NCI-H2107 treated with DMSO at 0.1 percent for 48 hours (cell line): ENCODE measurements around the gene PODNL1.
"Not testable (repeated sequence)": the region's sequence is repeated elsewhere in the genome, so short reads cannot be mapped to it uniquely, and the experiment has no call there.

Experiments used
- DNase-seq: peaks from one replicate; lab custom pipeline; 2025; ENCODE audit not compliant: unreplicated experiment; lab: John Stamatoyannopoulos, UW

Gene PODNL1

DNA sequence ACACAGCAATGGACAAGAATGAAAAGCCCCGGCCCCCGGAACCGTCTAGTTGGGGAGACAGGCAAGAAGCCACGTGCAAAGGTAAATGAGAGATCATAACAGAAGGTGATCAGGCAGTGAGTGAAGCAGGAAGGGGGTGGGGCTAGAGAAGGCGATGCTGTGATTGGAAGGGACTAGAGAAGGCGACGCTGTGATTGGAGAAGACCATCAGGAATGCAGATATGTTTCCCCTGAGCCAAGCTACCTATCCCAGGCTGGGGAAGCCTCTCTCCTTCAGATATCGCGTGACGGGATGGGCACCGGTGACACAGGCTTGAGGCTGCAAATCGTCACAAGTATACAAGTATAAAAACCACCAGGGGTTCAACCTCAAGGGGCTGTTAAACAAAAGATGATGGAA, 35.9 kb upstream of the PODNL1 start:
- DNase-seq: no peak

DNA sequence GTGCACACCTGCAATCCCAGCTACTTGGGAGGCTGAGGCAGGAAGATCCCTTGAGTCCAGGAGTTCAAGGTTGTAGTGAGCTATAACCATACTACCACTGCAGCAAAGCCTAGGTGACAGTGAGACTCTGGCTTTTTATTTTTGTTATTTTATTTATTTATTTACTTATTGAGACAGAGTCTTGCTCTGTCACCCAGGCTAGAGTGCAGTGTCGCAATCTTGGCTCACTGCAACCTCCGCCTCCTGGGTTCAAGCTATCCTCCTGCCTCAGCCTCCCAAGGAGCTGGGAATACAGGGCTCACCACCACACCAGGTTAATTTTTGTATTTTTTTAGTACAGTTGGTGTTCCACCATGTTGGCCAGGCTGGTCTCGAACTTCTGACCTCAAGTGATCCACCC, 35.3 kb upstream of the PODNL1 start:
- DNase-seq: not testable (repeated sequence)

DNA sequence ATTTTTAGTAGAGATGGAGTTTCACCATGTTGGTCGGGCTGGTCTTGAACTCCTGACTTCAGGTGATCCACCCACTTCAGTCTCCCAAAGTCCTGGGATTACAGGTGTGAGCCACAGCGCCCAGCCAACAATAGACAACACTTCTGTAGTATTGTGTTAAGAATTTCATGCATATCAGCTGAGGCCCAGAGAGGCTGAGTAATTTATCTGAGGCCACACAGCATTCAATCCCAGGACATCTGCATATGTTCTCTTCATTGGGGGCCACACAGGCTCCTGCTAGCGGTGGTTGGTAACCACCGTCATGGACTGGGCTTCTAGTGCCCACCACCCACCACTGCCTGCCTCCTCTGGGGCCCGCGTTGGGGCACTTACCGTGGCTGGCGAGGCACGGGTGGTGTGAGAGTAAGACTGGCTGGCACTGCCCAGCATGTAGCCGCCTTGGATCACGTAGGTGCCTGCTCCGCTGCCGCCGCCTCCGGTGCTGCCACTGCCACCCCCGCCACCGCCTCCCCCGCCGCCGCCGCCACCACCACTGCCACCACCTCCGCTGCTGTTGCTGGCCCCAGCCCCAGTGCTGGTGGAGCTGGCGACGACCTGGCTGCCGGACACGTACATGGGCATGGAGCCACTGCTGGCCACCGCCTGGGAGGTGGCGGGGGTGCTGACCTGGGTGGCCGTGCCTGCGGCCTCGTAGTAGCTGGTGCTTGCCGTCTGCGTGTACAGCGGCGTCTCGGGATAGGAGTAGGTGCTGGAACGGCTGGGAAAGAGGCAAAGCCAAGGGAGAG, 34.3 kb upstream of the PODNL1 start:
- DNase-seq: no peak

DNA sequence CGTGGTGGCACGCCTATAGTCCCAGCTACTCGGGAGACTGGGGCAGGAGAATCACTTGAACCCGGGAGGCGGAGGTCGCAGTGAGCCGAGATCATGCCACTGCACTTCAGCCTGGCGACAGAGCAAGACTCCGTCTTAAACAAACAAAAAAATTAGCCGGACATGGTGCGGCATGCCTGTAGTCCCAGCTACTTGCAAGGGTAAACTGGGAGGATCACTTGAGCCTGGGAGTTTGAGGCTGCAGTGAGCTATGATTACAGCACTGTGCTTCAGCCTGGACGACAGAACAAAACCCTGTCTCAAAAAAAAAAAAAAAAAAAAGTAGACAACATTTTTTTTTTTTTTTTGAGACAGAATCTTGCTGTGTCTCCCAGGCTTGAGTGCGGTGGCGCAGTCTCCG, 33.7 kb upstream of the PODNL1 start:
- DNase-seq: not testable (repeated sequence)

DNA sequence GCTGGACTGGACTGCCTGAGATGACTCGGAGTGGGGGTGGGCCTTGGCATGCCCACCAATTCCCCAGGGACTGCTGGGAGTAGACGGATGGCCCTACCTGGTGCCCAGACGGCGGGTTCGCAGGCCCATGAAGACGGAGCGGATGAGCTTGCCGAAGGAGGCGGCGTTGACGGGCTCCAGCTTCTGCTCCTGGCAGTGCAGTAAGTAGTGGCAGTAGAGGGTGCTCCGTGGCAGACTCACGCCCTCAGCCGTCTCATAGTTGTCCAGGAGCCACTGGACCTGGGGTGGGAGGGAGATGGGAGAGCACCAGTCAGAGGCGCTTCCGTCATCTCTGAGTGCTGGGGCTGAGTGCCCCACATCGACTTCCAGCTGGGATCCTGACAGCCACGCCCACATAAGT, 31.7 kb upstream of the PODNL1 start:
- no peak for DNase-seq

DNA sequence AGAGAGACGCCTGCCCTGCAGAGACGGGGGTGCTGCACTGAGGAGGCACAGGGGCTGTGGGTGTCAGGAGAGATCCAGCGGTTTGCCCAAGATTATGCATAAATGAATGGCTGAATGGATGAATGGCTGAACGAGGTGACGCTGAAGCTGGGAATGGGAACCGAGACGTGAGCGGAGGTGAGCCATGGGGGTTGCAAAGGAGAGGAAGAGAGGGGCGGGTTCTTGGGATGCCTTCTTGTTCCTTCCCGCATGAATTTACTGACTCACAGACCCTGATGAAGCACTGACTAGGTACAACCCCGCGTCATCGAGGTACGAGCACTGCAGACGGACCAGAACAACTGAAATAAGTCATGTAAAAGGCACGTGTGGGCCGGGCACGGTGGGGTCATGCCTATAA, 30.8 kb upstream of the PODNL1 start:
- DNase-seq: no peak

DNA sequence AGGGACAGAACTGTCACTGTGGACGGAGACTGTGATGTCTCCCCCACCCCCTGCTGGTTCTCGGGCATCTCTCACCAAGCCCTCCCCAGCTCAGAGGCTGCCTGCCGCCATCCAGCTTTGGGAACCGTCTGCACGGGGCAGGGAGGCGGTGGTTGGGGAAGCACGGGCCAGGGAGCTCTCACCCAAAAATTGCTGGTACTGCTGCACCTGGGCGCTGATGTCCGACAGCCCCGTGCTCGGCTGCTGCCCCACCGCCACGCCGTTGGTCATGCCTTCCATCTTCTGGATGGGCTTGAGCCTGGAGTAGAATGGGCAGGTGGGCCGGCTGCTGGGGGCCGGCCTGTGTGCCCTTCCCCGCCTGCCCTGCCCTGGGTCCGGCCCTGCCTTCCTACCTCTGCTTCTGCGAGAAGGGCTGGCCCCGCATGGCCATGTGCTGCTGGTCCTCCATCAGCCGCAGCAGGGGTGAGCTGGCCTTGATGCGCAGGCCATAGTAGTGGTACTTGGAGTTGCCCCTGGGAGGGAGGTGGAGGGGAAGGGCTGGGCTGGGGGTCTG, 30.2 kb upstream of the PODNL1 start:
- DNase-seq: no peak

DNA sequence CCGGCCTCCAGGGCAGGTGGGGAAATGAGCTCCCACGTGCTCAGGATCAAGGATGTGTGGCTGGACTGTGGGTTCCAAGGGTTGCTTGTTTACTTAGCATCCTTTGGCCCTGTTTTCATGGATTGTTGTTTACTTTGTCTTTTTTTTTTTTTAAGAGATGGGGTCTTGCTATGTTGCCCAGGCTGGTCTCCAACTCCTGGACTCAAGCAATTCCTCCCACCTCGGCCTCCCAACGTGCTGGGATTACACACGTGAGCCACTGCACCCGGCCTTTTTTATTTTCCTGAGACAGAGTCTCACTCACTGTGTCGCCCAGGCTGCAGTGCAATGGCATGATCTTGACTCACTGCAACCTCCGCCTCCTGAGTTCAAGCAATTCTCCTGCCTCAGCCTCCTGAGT, 29.0 kb upstream of the PODNL1 start:
- DNase-seq: not testable (repeated sequence)

DNA sequence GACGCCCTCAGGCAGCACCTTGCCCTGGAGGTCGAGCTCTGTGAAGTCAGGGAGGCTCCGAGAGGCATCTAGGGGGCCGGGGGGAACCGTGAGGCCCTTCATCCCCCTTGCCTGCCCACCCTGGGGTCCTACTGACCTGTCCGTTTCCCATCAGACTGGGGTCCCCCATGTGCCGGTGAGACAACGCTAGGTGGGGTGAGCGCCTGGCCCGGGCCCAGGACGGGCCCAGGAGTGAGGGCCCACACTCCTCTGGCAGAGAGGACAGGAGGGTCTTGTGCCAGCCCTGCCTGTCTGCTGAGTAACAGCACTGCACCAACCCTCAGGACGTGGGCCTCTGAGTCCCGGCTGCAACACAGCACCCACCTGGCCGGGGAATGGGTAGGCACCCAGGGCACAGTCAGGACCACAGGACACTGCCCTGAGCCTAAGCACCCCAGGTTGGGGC, 28.5 kb upstream of the PODNL1 start:
- DNase-seq: no peak

DNA sequence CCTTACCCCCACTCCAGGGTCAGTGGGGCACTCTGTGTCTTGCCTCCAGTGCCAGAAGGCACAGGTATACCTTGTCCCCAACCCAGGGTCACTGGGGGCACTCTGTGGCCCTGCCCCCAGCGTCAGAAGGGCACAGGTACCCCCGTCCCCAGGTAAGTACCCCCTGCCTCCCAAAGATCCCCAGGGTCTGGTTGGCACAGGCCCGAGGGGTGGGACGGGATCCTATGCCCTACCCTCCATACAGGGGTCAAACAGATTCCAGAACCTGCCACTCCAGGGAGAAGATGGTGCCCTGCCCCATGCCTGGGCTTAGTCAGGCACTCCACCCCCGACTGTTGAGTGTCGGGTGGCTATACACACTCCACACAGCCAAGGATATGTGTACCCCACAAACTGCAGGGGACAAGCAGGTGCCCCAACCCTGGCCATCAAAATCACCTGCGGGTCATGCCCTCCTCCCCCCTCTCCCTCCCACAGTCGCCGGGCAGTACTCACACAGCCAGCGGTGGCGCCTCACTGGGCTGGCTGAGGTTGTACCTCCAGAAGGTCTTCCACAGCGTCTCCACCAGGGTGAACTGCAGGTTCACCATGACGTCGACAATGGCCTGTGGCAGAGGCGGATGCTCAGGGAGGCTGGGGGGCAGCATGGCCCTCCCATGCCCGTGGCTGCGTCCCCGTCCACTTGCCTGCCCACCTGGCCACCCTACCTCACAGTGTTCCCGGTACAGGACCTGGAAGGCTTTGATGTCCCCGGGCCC, 27.9 kb upstream of the PODNL1 start:
- no peak for DNase-seq

DNA sequence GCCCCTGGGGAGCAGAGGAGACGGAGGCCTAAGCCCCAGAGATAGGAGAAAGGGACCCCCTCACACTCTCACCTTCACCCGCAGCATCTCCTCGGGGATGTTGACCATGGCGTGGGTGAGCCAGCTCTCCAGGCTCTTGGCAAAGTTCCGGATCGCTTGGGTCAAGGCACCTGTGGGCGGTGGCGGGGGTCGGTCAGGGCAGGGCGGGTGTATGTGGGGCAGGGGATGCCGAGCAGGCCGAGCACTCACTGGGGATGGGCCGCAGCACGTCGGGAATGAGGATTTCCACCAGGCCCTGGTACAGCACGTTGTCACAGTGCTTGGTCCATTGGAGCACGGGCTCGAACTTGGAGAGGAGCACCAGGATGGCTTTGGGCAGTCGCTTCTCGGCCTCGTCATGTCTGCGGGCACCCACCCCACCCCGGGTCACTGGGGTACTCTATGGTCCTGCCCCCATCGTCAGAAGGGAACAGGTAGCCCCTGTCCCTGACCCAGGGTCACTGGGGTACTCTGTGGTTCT, 27.2 kb upstream of the PODNL1 start:
- DNase-seq: no peak

DNA sequence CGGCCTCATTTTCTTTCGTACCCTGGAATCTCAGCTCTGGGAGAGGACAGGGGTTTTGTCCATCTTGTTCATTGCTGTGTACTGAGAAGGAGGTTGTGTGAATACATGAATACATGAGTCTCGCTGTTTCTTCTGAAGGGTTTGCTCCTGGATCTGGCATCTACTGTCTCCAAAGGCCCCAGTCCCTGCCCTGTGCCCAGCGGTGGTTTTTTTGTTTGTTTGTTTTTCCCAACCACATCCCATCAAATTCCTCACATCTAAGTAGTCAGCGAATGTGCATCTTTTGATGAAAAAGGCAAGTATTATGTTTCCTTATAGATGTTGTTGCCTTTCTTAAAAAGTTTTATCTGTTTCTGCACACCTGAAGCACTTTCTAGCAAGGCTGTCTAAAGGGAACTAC, 26.6 kb upstream of the PODNL1 start:
- no peak for DNase-seq

DNA sequence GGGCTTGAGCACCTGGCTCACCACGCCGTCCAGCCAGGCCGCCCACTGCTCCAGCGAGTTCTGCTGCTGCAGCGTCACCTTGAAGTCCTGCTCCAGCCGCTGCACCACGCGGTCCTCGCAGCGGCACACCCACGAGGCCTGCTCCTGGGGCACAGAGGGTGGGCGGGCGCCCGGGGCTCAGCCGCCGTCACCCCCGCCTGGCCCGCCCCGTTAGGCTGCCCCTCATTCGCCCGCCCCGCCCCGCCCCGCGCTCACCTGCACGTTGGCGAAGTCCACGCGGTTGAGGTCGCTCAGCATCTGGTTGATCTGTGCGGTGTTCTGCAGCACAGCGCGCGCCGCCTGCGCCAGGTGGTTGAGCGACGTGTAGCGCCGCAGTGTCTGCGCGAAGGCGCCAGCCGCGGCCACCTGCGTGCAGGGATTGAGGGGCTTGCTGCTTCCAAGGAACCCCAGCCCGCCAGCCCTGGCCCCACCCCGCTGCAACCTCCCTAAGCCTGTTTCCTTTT, 25.4 kb upstream of the PODNL1 start:
- no peak for DNase-seq

DNA sequence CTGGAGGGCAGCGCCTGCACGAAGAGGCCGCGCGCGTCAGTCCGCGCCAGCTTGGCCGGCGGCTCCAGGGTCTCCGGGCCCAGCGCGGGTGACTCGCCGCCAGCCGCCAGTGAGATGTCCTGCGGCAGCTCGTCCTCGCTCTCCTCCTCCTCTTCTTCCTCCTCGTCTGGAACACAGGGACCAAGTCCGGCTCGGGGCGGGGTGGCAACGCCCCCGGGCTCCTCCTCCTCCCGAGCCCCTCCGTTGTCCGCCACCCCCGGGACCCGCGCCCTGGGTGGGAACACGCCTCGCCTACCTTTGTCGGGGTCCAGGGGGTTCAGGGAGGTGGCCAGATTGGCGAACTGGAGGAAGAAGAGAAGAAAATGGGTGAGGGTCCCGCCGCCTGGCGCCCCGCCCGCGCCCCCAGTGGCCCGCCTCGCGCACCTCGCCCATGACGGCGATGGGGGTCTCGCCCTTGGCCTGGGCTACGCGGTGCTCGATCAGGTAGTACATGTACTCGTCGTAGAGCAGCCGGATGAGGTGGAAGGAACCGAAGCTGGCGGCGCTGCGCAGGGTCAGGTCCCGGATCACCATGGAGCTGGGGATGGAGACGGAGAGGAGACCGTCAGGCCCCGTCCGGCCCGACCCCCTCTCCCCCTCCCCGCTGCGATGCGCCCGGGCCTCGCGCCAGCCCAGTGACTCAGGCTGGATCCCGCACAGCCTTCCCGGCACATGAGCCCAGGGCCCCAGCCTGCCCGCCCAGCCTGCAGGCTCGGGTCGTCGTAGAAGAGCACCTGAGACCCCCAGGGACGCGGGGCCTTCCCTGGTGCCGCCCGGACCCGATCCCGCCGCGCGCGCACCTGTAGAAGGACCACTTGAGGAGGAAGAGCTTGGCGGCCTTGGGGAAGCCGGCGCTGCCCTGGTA, 24.7 kb upstream of the PODNL1 start:
- no peak for DNase-seq

DNA sequence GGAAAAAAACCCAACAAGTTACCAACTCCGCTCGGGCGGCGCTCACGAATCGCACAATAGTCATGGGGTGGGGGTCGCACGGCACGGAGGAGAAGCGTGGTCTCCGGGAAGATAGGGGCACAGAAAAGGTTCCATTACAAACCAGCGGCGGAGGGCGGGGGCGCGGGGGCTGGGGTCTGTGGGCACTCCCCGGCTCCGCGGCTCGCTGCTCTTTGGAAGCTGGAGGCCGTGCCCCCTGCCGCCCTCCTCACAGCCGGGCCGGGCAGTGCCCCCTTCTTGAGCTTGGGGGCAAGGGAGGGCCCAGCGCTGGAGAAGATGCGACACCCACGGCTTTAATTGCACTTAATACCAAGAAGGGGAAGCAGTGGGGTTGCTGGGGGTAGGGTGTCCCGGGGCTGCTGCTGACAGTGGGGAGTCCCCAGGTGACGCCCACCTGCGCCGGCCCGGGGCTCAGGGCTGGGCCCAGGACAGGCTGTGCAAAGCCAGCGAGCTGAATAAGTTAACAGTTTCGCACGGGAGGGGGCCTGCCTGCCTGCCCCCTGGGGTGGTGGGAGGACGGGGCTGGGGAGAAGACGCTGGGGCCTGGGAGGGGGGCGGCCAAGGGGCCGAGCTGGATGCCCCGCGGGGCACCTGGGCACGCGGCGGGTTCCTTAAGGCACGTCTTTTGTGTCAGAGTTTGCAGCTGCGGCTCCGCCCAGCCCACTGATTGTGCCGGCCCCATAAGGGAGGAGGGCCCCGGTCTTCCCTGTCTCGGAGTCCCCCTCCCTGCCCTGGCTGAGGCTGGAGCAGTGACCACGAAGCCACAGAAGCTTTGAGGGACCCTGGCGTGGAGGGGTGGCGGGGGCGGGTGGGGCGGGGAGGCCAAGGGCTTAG, 23.8 kb upstream of the PODNL1 start:
- no peak for DNase-seq

DNA sequence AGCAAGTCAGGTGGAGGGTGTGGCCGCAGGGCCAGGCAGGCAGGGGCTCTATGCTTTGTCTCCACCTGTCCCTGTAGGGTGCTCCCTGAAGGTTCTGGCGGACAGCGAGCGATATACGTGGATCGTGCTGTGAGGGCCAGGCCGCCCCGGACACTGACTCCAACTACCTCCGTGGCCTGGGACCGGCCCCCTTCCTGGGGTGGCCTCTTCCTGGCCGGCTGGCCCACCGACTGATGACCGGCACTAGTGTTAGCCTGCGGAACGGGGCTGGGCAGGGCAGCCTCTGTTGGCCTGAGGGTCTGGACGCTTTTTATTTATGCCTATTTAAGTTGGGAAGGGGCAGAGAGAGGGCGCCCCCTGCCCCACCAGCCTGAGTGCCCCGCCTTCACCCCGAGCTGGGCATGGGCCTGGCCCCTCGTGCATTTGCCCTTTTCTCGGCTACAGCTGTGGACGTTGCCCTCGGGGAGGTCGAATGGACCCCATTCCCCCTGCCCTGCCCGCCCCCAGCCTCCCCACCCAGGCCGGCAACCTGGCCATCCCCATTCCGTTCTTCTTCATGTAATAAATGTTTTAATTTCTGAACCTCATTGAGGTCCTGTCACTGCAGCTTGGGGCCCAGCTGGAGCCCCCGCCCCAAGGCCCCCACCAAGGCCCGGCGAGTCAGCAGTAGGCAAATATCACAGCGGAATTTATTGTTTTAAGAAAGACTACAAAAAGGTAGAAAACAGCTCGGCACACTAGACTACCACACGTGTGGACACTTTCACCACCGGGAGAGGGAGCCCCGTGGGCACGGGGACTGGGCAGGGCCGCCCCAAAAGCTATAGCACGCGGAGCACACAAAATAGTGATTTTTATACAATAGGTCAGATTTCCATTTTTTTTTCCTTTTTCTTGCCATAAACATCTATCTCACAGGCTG, 22.9 kb upstream of the PODNL1 start:
- no peak for DNase-seq

DNA sequence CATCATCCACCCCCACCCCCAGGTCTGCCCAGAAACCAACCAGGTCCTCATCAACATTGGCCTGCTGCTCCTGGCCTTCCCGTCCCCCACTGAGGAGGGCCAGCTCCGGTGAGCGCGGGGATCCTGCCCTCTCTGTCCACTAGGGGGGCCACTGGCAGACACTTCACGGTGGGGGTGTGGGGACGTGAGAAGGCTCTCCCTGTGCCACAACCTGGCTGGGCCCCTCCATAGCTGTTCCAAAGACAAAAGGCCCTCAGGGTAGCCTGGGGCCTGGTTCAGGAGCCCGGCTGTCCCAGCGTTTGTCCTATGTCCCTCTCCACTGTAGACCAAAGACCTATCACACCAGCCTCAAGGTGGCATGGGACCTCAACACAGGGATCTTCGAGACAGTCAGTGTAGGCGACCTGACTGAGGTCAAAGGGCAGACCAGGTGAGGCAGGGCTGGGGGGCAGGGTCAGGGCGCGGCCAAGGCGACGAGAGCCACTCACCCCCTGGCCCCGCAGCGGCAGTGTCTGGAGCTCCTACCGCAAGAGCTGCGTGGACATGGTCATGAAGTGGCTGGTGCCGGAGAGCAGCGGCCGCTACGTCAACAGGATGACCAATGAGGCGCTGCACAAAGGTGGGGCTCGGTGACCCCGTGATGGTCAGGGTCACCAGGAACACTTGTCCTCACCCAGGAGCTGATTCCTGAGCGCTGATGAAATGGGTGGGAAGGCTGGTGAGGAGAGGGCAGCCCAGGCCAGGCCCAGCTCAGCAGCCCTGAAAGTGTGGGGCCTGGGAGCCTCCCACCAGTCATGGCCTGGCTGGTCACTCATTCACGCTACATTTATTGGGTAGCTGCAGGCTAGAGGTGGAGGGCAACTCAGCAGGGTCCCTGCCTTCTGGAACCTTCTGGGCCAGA, 22.0 kb upstream of the PODNL1 start:
- no peak for DNase-seq
